MM.1S (cell line): ENCODE results near the gene SLCO1B3.

Source experiments
- EZH2 ChIP-seq: fragments of 300-600 bp; sonication (generic); optimal IDR thresholded peaks from 2 replicates; pipeline ENCODE3; 2017; ENCODE audit warnings: low read depth, mild to moderate bottlenecking, antibody characterized with exemption, low read length, mixed read lengths
- EZH2phosphoT487 ChIP-seq: fragments of 300-600 bp; sonication (generic); IDR thresholded peaks from 2 replicates; pipeline ENCODE4 v1.6.1; 2018; ENCODE audit warnings: antibody characterized with exemption, low read length
- TF ChIP-seq, protein P1 (sequence below): fragments of 300-600 bp; sonication (generic); IDR thresholded peaks from 2 replicates; pipeline ENCODE4 v1.5.1; 2016; ENCODE audit warnings: antibody characterized with exemption, low read length, mixed read lengths

DNA sequence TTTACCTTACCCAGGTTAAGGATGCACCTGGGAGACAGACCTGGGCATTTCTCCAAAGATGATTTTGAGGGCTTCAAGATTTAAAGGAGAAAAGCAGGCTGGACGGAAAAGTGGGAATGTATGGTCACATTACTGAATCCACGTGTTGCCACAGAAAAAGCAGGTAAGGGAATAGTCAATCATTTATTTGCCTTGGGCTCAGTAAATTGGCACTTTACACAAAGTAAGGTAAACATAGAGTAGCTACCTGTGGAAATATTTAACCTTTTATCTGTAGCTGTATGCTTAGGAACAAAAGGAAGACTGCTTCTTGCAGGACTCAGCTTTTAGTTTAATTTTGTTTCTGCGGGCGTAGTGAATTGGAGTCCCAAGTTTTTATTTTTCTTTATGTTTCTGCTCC is 153.3 kb downstream of the SLCO1B3 start:
- TF ChIP-seq, protein P1, sequence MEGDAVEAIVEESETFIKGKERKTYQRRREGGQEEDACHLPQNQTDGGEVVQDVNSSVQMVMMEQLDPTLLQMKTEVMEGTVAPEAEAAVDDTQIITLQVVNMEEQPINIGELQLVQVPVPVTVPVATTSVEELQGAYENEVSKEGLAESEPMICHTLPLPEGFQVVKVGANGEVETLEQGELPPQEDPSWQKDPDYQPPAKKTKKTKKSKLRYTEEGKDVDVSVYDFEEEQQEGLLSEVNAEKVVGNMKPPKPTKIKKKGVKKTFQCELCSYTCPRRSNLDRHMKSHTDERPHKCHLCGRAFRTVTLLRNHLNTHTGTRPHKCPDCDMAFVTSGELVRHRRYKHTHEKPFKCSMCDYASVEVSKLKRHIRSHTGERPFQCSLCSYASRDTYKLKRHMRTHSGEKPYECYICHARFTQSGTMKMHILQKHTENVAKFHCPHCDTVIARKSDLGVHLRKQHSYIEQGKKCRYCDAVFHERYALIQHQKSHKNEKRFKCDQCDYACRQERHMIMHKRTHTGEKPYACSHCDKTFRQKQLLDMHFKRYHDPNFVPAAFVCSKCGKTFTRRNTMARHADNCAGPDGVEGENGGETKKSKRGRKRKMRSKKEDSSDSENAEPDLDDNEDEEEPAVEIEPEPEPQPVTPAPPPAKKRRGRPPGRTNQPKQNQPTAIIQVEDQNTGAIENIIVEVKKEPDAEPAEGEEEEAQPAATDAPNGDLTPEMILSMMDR, result no peak
- TF ChIP-seq EZH2 (no peak), EZH2phosphoT487 (no peak)
